Right lobe of liver (tissue), 6 donors: ENCODE results near the gene DNER. TPM values are rescaled to one million over a fixed set of nuclear protein-coding genes. Genes with fewer than 3 reads are reported as not detected.
A peak's percentile ranks its signal among the peaks of the same experiment; 100 is the strongest.

Experiments used
- ATAC-seq, 4 donors: fragments of 200-7000 bp; cut with Tn5 transposase; one replicate each; pipeline ENCODE4 v1.9.1; 2020; ENCODE audit warnings: mild to moderate bottlenecking in 4 of 4, moderate library complexity in 4 of 4
- DNase-seq, 3 donors: peaks; one replicate each; pipeline ENCODE4 v3.0.0-alpha.2; 2020
- H3K27ac ChIP-seq, 3 donors: fragments of 200-600 bp; one replicate each; pipeline ENCODE4 v1.8.0; 2022
- H3K27me3 ChIP-seq, 2 donors: fragments of 200-600 bp; one replicate each; pipeline ENCODE4 v1.8.0; 2022
- H3K36me3 ChIP-seq, 4 donors: fragments of 200-600 bp; sonication (generic) in 1 of 4; one replicate each; pipeline versions ENCODE4 v1.5.1 to v1.8.0; 2017 to 2022; ENCODE audit warnings: control low read depth in 1 of 4
- H3K4me1 ChIP-seq, 4 donors: fragments of 200-600 bp; sonication (generic) in 1 of 4; one replicate each; pipeline versions ENCODE4 v1.5.1 to v1.8.0; 2017 to 2022; ENCODE audit warnings: control low read depth in 1 of 4
- H3K4me3 ChIP-seq, 3 donors: fragments of 200-600 bp; one replicate each; pipeline ENCODE4 v1.8.0; 2022
- H3K9me3 ChIP-seq, 4 donors: fragments of 200-600 bp; sonication (generic) in 1 of 4; one replicate each; pipeline versions ENCODE4 v1.5.1 to v1.8.0; 2017 to 2022; ENCODE audit warnings: control low read depth in 1 of 4
- CTCF ChIP-seq, 4 donors: fragments of 200-600 bp in 3 of 4; fragments of 450-650 bp in 1 of 4; IDR thresholded peaks; one replicate each; pipeline versions ENCODE4 v1.5.1 to v1.8.0; 2016 to 2022; ENCODE audit warnings: antibody characterized with exemption in 4 of 4, mild to moderate bottlenecking in 2 of 4
- POLR2A ChIP-seq: fragments of 450-650 bp; IDR thresholded peaks from one replicate; pipeline ENCODE4 v1.6.1; 2017; ENCODE audit warnings: antibody characterized with exemption, mild to moderate bottlenecking
- WGBS: methylation state at CpG from one replicate; pipeline ENCODE4 v1.1.6; 2018; ENCODE audit warnings: low coverage, low lambda C conversion rate; ENCODE audit not compliant: insufficient coverage; ENCODE audit errors: missing lambda C conversion rate; 5-methylcytosine and 5-hydroxymethylcytosine counted together
- intact Hi-C, 2 donors: fragments of 100-400 bp; cut with DNase I; formaldehyde crosslinking; loops; one replicate each; pipeline versions ENCODE4 v1.11.2 to v1.14.1; 2022
- total RNA-seq, 6 experiments: library from RNA; depleted of rRNA in 2 of 6; stranded (reverse); fragments of >200 nt in 2 of 6; fragmentation: NEBNext Ultra II Directional in 3 of 6; extraction: Animal tissue kit (Norgen Biotek cat#: 25700) in 3 of 6; gene quantifications; one replicate each; pipeline versions ENCODE4 v1.1.0 to v1.2.4, GENCODE V29; 2016 to 2023
- donor health status: DM: no; HTN: yes; CAD: no.
- donor health status: DM: no; HTN: no; CAD: no.
- donor health status: DM: no; HTN: no; CAD: no.
- donor health status: DM: no; HTN: yes; CAD: no.
- donor health status: DM: no; HTN: yes; CAD: no.

The DNER gene
- total RNA-seq, 6 experiments from 2014 or later: 0.13 TPM; not detected in 5

GRCh38 chr2:229524799-229525198 lies 189.6 kb downstream of the DNER start:
- no peaks in the 10 kb centered on the region for H3K27me3 ChIP-seq
- intact Hi-C loops: no loop called here
- no peaks in the 10 kb centered on the region for H3K4me1 ChIP-seq
- DNase-seq (no peak), ATAC-seq (no peak)
- no peaks in the 10 kb centered on the region for H3K36me3 ChIP-seq
- no peak overlapping the region for H3K4me3 ChIP-seq
- H3K9me3 ChIP-seq: no peaks in the 10 kb centered on the region
- WGBS: 68% methylated on average over 9 of the region's 10 CpGs
- no peak overlapping the region for H3K27ac ChIP-seq
- no peak for TF ChIP-seq POLR2A
- no peak for TF ChIP-seq CTCF (IDR thresholded peaks at IDR 0.05)

GRCh38 chr2:229523663-229524062 lies 190.7 kb downstream of the DNER start:
- H3K4me1 ChIP-seq: no peaks in the 10 kb centered on the region
- no peaks in the 10 kb centered on the region for H3K27me3 ChIP-seq
- 53% methylated on average over 1 of the region's 1 CpG for WGBS
- ATAC-seq (no peak), DNase-seq (no peak)
- TF ChIP-seq CTCF (IDR thresholded peaks at IDR 0.05) (no peak), POLR2A (no peak)
- H3K27ac ChIP-seq: no peak overlapping the region
- H3K36me3 ChIP-seq: no peaks in the 10 kb centered on the region
- intact Hi-C loops: no loop called here
- no peaks in the 10 kb centered on the region for H3K9me3 ChIP-seq
- H3K4me3 ChIP-seq: no peak overlapping the region

- Histone ChIP-seq H3K9me3 (no peaks in the 10 kb centered on the region), H3K4me1 (no peaks in the 10 kb centered on the region), H3K4me3 (no peak overlapping the region), H3K27me3 (no peaks in the 10 kb centered on the region), H3K27ac (no peak overlapping the region), H3K36me3 (no peaks in the 10 kb centered on the region)
- TF ChIP-seq CTCF (IDR thresholded peaks at IDR 0.05) (no peak), POLR2A (no peak)
- DNase-seq: no peak
- no peak for ATAC-seq
- intact Hi-C loops: no loop called here
Observed at GRCh38 chr2:229521576-229521975, 192.8 kb downstream of the DNER start.

GRCh38 chr2:229520691-229521096 lies 193.7 kb downstream of the DNER start:
- DNase-seq (peak in 1 of 3 donors; percentile 64), ATAC-seq (peak; percentile 38 to 81 (median 54))
- H3K4me3 ChIP-seq: no peak overlapping the region
- intact Hi-C loops: no loop called here
- H3K36me3 ChIP-seq: no peaks in the 10 kb centered on the region
- H3K27ac ChIP-seq: no peak overlapping the region
- no peaks in the 10 kb centered on the region for H3K27me3 ChIP-seq
- H3K4me1 ChIP-seq: no peaks in the 10 kb centered on the region
- H3K9me3 ChIP-seq: no peaks in the 10 kb centered on the region
- TF ChIP-seq POLR2A (no peak), CTCF (IDR thresholded peaks at IDR 0.05) (no peak)
- 48% methylated on average over 4 of the region's 4 CpGs for WGBS
